Astrocyte (in vitro differentiated cells and primary cell): ENCODE data around the gene NEUROG1.

ENCODE experiments used
- EZH2 ChIP-seq: IDR thresholded peaks from 2 replicates; pipeline ENCODE4 v1.6.1; 2012; ENCODE audit warnings: mild to moderate bottlenecking, low read length, inconsistent platforms; ENCODE audit not compliant: insufficient read depth
- TF ChIP-seq, protein P1 (sequence below): IDR thresholded peaks from 2 replicates; pipeline ENCODE4 v1.5.1; 2011; ENCODE audit warnings: low read depth, mild to moderate bottlenecking, inconsistent platforms, low read length, moderate library complexity; ENCODE audit not compliant: insufficient read depth

DNA sequence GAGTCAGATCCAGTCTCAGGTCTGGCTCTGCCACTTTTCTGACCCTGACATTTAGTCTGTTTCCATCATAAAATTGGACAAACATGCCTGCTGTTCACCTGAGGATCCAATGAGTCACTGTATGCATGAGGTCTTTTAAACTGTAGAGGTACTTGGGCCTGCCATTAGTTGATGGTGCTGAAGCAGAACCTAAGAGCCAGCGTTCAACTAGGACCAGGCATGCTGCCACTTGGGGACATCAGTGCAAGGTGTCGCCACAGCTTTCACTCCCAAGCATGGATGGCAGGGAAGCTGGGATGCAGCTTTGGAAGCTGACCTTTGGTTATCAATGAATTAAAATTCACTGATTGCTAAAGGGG is 37.1 kb downstream of the NEUROG1 start:
- TF ChIP-seq EZH2 = no peak
- TF ChIP-seq, protein P1, sequence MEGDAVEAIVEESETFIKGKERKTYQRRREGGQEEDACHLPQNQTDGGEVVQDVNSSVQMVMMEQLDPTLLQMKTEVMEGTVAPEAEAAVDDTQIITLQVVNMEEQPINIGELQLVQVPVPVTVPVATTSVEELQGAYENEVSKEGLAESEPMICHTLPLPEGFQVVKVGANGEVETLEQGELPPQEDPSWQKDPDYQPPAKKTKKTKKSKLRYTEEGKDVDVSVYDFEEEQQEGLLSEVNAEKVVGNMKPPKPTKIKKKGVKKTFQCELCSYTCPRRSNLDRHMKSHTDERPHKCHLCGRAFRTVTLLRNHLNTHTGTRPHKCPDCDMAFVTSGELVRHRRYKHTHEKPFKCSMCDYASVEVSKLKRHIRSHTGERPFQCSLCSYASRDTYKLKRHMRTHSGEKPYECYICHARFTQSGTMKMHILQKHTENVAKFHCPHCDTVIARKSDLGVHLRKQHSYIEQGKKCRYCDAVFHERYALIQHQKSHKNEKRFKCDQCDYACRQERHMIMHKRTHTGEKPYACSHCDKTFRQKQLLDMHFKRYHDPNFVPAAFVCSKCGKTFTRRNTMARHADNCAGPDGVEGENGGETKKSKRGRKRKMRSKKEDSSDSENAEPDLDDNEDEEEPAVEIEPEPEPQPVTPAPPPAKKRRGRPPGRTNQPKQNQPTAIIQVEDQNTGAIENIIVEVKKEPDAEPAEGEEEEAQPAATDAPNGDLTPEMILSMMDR = no peak
